ENCODE results near the gene SP7. TPM values are rescaled to one million over a fixed set of nuclear protein-coding genes. Genes with fewer than 3 reads are reported as not detected.
A peak's percentile ranks its signal among the peaks of the same experiment; 100 is the strongest.

Gene SP7
- total and polyA plus RNA-seq, 2 experiments from 2014 or later, result not detected

DNA sequence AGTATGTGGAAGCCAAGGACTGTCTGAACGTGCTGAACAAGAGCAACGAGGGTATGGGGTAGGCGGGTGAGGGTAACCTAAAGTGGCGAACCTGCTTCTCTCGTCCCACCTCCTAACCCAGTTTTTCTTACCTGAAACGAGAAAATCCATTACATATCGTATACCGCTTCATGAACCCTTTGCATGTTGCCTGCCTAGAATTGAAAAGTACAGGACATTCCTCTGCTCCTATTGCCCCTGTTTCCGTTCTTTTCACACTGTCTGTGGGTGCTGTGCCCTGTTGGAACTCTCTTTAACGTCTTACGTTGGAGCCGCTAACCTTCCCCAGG lies 40.3 kb downstream of the SP7 start:
- H3K4me3 ChIP-seq, result peak overlapping the region; percentile 93
- no peaks in the 10 kb centered on the region for H3K27me3 ChIP-seq (replicated peaks; ENCODE audit: insufficient read depth)
- H3K9me2 ChIP-seq (ENCODE audit: insufficient read depth), result no peaks in the 10 kb centered on the region
- 0 out of 2 replicates have a peak, but pooled peaks cover 4% of the 10 kb centered on the region for H3K36me3 ChIP-seq (ENCODE audit: low read depth)
- peaks cover 43% of the 10 kb centered on the region for H3K4me1 ChIP-seq (ENCODE audit: insufficient read depth)
- H3K4me2 ChIP-seq (ENCODE audit: unreplicated experiment), result peak overlapping the region; percentile 90
- H2AFZ ChIP-seq, result peak overlapping the region; percentile 82
- peaks cover 51% of the 10 kb centered on the region for H3F3A ChIP-seq (ENCODE audit: insufficient read depth)
- no peak for TF ChIP-seq EZH2 (IDR thresholded peaks at IDR 0.05; ENCODE audit: insufficient read depth, poor library complexity, severe bottlenecking)
- no peak for TF ChIP-seq EZH2phosphoT487 (IDR thresholded peaks at IDR 0.05; ENCODE audit: insufficient read depth, low read depth)
- WGBS, 2 experiments (ENCODE audit: low coverage in 1 of 2, low lambda C conversion rate in 2 of 2, missing lambda C conversion rate in 2 of 2), result 1 to 3% methylated on average over 12 of the region's 12 CpGs
- H4K20me1 ChIP-seq (ENCODE audit: insufficient read depth), result no peaks in the 10 kb centered on the region
- H3K9ac ChIP-seq, result peak overlapping the region; percentile 96
- peak overlapping the region; percentile 100 for H3K27ac ChIP-seq
- H3K79me2 ChIP-seq (ENCODE audit: insufficient read depth), result peaks cover 29% of the 10 kb centered on the region
- in situ Hi-C loops (cut with MboI), result no loop called here
- no peaks in the 10 kb centered on the region for H3K9me3 ChIP-seq (ENCODE audit: low read depth)
- DNase-seq, result peak; percentile 29

DNA sequence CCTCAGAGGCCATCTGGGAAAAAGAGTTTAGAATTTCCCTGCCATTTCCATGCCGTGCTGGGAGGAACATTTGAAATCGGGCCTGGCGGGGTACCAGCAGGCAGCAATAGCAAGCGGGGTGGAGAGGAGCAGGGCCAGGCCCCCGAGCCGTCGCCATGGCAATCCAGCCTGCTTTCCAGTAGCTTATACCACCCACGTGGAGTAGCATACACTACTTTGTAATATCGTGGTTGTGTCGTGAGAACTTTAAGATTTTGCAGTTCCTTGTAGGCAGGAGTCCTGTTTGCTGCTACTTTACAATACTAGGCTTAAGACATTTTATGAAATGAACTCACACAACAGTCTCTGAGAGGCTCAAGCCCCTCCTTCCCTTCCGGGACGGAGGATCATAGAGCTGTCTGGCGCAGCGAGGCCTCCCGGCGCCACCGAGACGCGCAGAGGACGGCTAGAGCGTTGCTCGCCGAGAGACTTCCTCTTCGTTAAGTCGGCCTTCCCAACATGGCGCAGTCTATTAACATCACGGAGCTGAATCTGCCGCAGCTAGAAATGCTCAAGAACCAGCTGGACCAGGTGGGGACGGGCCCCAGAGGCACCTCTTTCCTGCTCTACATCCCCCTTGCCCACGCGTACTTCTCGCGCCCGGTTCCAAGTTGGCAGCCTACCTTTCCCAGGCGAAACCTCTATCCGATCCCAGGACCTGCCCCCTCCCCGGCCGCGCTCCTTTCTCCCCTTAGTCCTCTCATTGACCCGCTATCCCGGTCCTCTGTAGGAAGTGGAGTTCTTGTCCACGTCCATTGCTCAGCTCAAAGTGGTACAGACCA lies 40.9 kb downstream of the SP7 start, which contains the start of gene PFDN5:
Gene PFDN5 (plus strand): TSS at position 473 of the 821 bp plus-strand sequence. CDS start 26 bp downstream, at position 499.
- peaks cover 53% of the 10 kb centered on the region for H3F3A ChIP-seq (ENCODE audit: insufficient read depth)
- H3K79me2 ChIP-seq (ENCODE audit: insufficient read depth), result peaks cover 23% of the 10 kb centered on the region
- H2AFZ ChIP-seq, result peak within 1 kb of the TSS; percentile 82
- H3K4me3 ChIP-seq, result peak within 1 kb of the TSS; percentile 93
- H4K20me1 ChIP-seq (ENCODE audit: insufficient read depth), result no peaks in the 10 kb centered on the region
- peak within 1 kb of the TSS; percentile 100 for H3K27ac ChIP-seq
- H3K9me3 ChIP-seq (ENCODE audit: low read depth), result no peaks in the 10 kb centered on the region
- peak within 1 kb of the TSS; percentile 96 for H3K9ac ChIP-seq
- 0 out of 2 replicates have a peak, but pooled peaks cover 4% of the 10 kb centered on the region for H3K36me3 ChIP-seq (ENCODE audit: low read depth)
- no peaks in the 10 kb centered on the region for H3K27me3 ChIP-seq (replicated peaks; ENCODE audit: insufficient read depth)
- DNase-seq, result peak; percentile 97
- peak within 1 kb of the TSS; percentile 90 for H3K4me2 ChIP-seq (ENCODE audit: unreplicated experiment)
- WGBS, 2 experiments (ENCODE audit: low coverage in 1 of 2, low lambda C conversion rate in 2 of 2, missing lambda C conversion rate in 2 of 2), result 2% methylated on average over 40 to 42 of the region's 42 CpGs
- no peaks in the 10 kb centered on the region for H3K9me2 ChIP-seq (ENCODE audit: insufficient read depth)
- in situ Hi-C loops (cut with MboI), result no loop called here
- TF ChIP-seq EZH2 (IDR thresholded peaks at IDR 0.05; ENCODE audit: insufficient read depth, poor library complexity, severe bottlenecking) (no peak), EZH2phosphoT487 (IDR thresholded peaks at IDR 0.05; ENCODE audit: insufficient read depth, low read depth) (no peak)
- H3K4me1 ChIP-seq (ENCODE audit: insufficient read depth), result peaks cover 44% of the 10 kb centered on the region

DNA sequence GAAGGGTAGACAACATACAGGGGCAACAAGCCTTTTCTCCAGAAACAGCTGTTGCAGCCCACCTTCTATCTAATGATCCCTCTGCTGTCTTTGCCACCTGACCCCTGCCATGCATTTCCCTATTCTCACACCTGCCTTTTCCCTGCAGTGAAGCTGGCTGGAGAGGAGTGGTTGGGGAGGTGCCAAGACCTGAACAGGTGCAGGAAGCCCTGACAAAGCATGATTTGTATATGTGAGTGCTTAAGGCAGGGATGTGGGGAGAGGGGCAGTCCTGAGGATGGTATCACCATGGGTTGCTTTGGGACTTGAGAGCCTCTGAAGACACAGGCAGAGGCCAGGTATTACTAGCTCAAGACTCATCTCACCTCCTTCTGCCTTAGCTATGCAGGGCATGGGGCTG lies 43.7 kb downstream of the SP7 start:
- Histone ChIP-seq H3K4me1 (ENCODE audit: insufficient read depth) (peaks cover 39% of the 10 kb centered on the region), H3F3A (ENCODE audit: insufficient read depth) (peaks cover 47% of the 10 kb centered on the region), H3K9me3 (ENCODE audit: low read depth) (no peaks in the 10 kb centered on the region), H3K4me2 (ENCODE audit: unreplicated experiment) (no peak overlapping the region), H3K27ac (no peak overlapping the region), H3K79me2 (ENCODE audit: insufficient read depth) (peaks cover 21% of the 10 kb centered on the region), H3K9ac (no peak overlapping the region), H4K20me1 (ENCODE audit: insufficient read depth) (no peaks in the 10 kb centered on the region), H3K36me3 (ENCODE audit: low read depth) (0 out of 2 replicates have a peak, but pooled peaks cover 4% of the 10 kb centered on the region), H2AFZ (no peak overlapping the region), H3K9me2 (ENCODE audit: insufficient read depth) (no peaks in the 10 kb centered on the region), H3K4me3 (no peak overlapping the region), H3K27me3 (replicated peaks; ENCODE audit: insufficient read depth) (no peaks in the 10 kb centered on the region)
- TF ChIP-seq EZH2 (IDR thresholded peaks at IDR 0.05; ENCODE audit: insufficient read depth, poor library complexity, severe bottlenecking), result no peak
- TF ChIP-seq EZH2phosphoT487 (IDR thresholded peaks at IDR 0.05; ENCODE audit: insufficient read depth, low read depth), result no peak
- in situ Hi-C loops (cut with MboI), result no loop called here
- DNase-seq, result no peak

DNA sequence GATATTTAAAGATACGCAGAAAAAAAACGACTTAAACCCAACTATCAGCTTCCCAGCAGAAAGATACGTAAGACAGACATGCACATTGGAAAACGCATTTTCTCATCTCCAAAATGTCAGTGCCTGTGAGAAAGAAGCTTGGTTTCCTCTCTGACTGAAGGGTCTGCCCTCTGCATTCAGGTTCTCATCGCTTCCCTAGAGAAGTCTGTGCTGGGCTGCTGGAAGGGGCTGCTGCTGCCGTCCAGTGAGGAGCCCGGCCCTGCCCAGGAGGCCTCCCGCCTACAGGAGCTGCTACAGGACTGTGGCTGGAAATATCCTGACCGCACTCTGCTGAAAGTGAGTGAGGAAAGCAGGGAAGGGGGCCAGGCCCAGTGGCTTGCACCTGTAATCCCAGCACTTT lies 45.5 kb downstream of the SP7 start:
- peaks cover 3% of the 10 kb centered on the region for H3K79me2 ChIP-seq (ENCODE audit: insufficient read depth)
- H3K9me2 ChIP-seq (ENCODE audit: insufficient read depth), result no peaks in the 10 kb centered on the region
- no peaks in the 10 kb centered on the region for H3K9me3 ChIP-seq (ENCODE audit: low read depth)
- peaks cover 26% of the 10 kb centered on the region for H3K4me1 ChIP-seq (ENCODE audit: insufficient read depth)
- no peaks in the 10 kb centered on the region for H3K27me3 ChIP-seq (replicated peaks; ENCODE audit: insufficient read depth)
- DNase-seq, result peak; percentile 61
- no peaks in the 10 kb centered on the region for H3K36me3 ChIP-seq (ENCODE audit: low read depth)
- H3K4me2 ChIP-seq (ENCODE audit: unreplicated experiment), result peak overlapping the region; percentile 42
- peaks cover 30% of the 10 kb centered on the region for H3F3A ChIP-seq (ENCODE audit: insufficient read depth)
- in situ Hi-C loops (cut with MboI), result no loop called here
- WGBS, 2 experiments (ENCODE audit: low coverage in 1 of 2, low lambda C conversion rate in 2 of 2, missing lambda C conversion rate in 2 of 2), result 71 to 74% methylated on average over 9 of the region's 9 CpGs
- H3K9ac ChIP-seq, result peak overlapping the region; percentile 51
- no peak for TF ChIP-seq EZH2 (IDR thresholded peaks at IDR 0.05; ENCODE audit: insufficient read depth, poor library complexity, severe bottlenecking)
- no peak for TF ChIP-seq EZH2phosphoT487 (IDR thresholded peaks at IDR 0.05; ENCODE audit: insufficient read depth, low read depth)
- peak overlapping the region; percentile 61 for H2AFZ ChIP-seq
- H3K27ac ChIP-seq, result peak overlapping the region; percentile 77
- no peaks in the 10 kb centered on the region for H4K20me1 ChIP-seq (ENCODE audit: insufficient read depth)
- no peak overlapping the region for H3K4me3 ChIP-seq

Measured in GM23248 (cell line).